Endodermal cell (in vitro differentiated cells): ENCODE measurements around the gene PDGFC. TPM values are rescaled to one million over a fixed set of nuclear protein-coding genes. Genes with fewer than 3 reads are reported as not detected.

ENCODE experiments used
- DNase-seq: peaks from one replicate; pipeline ENCODE4 v3.0.0-alpha.2; 2017
- H3K27ac ChIP-seq: 2 replicates; pipeline ENCODE4 v1.5.1; 2013; ENCODE audit warnings: mild to moderate bottlenecking, low read depth, low read length, moderate library complexity
- H3K27me3 ChIP-seq: 2 replicates; pipeline ENCODE4 v1.6.1; 2013; ENCODE audit warnings: mild to moderate bottlenecking, low read length, moderate library complexity; ENCODE audit not compliant: insufficient read depth, control insufficient read depth, poor library complexity, severe bottlenecking
- H3K36me3 ChIP-seq: 2 replicates; pipeline ENCODE4 v1.7.0; 2013; ENCODE audit warnings: mild to moderate bottlenecking, low read length, moderate library complexity; ENCODE audit not compliant: control insufficient read depth, insufficient read depth
- H3K4me1 ChIP-seq: one replicate; pipeline ENCODE4 v1.7.0; 2013; ENCODE audit warnings: low read length; ENCODE audit not compliant: control insufficient read depth, insufficient read depth
- H3K4me3 ChIP-seq: 2 replicates; pipeline ENCODE4 v1.5.1; 2013; ENCODE audit warnings: mild to moderate bottlenecking, low read length, moderate library complexity
- H3K9ac ChIP-seq: 2 replicates; pipeline ENCODE4 v1.6.1; 2013; ENCODE audit warnings: mild to moderate bottlenecking, low read length, moderate library complexity; ENCODE audit not compliant: poor library complexity, severe bottlenecking; ENCODE audit errors: extremely low read depth
- H3K9me3 ChIP-seq: 2 replicates; pipeline ENCODE4 v1.6.1; 2013; ENCODE audit warnings: mild to moderate bottlenecking, low read length, moderate library complexity; ENCODE audit not compliant: control insufficient read depth
- H3K27ac Mint-ChIP-seq: 2 replicates; pipeline ENCODE4 v1.8.0; 2020; ENCODE audit warnings: mixed read lengths
- H3K27me3 Mint-ChIP-seq: 2 replicates; pipeline ENCODE4 v1.8.0; 2021; ENCODE audit warnings: mild to moderate bottlenecking, mixed read lengths; ENCODE audit not compliant: insufficient read depth
- H3K36me3 Mint-ChIP-seq: 2 replicates; pipeline ENCODE4 v1.8.0; 2020; ENCODE audit warnings: low read depth, mixed read lengths
- H3K4me1 Mint-ChIP-seq: 2 replicates; pipeline ENCODE4 v1.8.0; 2020; ENCODE audit warnings: mixed read lengths
- H3K4me3 Mint-ChIP-seq: 2 replicates; pipeline ENCODE4 v1.8.0; 2020; ENCODE audit warnings: mild to moderate bottlenecking, moderate library complexity, mixed read lengths
- H3K9me3 Mint-ChIP-seq: 2 replicates; pipeline ENCODE4 v1.8.0; 2020; ENCODE audit warnings: mild to moderate bottlenecking, mixed read lengths
- WGBS, 2 experiments: methylation state at CpG; one replicate each; pipeline versions ENCODE4 v1.1.5 to v1.1.7; 2013; ENCODE audit warnings: missing lambda C conversion rate in 2 of 2, mixed read lengths in 1 of 2; ENCODE audit not compliant: insufficient coverage in 1 of 2, insufficient read length in 1 of 2; 5-methylcytosine and 5-hydroxymethylcytosine counted together
- total RNA-seq, 2 donors: library from RNA; stranded (reverse); fragmentation: NEBNext Ultra II Directional in 1 of 2; extraction: Animal tissue kit (Norgen Biotek cat#: 25700) in 1 of 2; gene quantifications; 2 replicates in 1 of 2; 3 replicates in 1 of 2; pipeline ENCODE4 v1.2.1, GENCODE V29; 2021
- TF ChIP-seq, protein P1 (sequence below): fragments of 200-600 bp; sonication (generic); conservative IDR thresholded peaks from 2 replicates; pipeline ENCODE4 v1.5.0; 2021; ENCODE audit warnings: antibody characterized with exemption, mild to moderate bottlenecking

PDGFC gene
- total RNA-seq, 2 donors from 2014 or later: 5.5 to 6.8 TPM

GRCh38 chr4:156998500-156999174 is 27.0 kb upstream of the PDGFC start:
- Mint-ChIP-seq H3K36me3 (no peaks in the 10 kb centered on the region), H3K4me3 (no peak overlapping the region), H3K9me3 (peaks cover 20% of the 10 kb centered on the region), H3K4me1 (no peaks in the 10 kb centered on the region), H3K27me3 (peaks cover 2% of the 10 kb centered on the region), H3K27ac (no peak overlapping the region)
- no peak overlapping the region for H3K9ac ChIP-seq
- 82 to 83% methylated on average over 1 of the region's 1 CpG for WGBS, 2 experiments
- TF ChIP-seq, protein P1, sequence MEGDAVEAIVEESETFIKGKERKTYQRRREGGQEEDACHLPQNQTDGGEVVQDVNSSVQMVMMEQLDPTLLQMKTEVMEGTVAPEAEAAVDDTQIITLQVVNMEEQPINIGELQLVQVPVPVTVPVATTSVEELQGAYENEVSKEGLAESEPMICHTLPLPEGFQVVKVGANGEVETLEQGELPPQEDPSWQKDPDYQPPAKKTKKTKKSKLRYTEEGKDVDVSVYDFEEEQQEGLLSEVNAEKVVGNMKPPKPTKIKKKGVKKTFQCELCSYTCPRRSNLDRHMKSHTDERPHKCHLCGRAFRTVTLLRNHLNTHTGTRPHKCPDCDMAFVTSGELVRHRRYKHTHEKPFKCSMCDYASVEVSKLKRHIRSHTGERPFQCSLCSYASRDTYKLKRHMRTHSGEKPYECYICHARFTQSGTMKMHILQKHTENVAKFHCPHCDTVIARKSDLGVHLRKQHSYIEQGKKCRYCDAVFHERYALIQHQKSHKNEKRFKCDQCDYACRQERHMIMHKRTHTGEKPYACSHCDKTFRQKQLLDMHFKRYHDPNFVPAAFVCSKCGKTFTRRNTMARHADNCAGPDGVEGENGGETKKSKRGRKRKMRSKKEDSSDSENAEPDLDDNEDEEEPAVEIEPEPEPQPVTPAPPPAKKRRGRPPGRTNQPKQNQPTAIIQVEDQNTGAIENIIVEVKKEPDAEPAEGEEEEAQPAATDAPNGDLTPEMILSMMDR: no peak
- no peaks in the 10 kb centered on the region for H3K4me1 ChIP-seq
- H3K9me3 ChIP-seq: peaks cover 13% of the 10 kb centered on the region
- no peak overlapping the region for H3K27ac ChIP-seq
- no peak overlapping the region for H3K4me3 ChIP-seq
- DNase-seq: no peak
- no peaks in the 10 kb centered on the region for H3K36me3 ChIP-seq
- H3K27me3 ChIP-seq: no peaks in the 10 kb centered on the region

DNA sequence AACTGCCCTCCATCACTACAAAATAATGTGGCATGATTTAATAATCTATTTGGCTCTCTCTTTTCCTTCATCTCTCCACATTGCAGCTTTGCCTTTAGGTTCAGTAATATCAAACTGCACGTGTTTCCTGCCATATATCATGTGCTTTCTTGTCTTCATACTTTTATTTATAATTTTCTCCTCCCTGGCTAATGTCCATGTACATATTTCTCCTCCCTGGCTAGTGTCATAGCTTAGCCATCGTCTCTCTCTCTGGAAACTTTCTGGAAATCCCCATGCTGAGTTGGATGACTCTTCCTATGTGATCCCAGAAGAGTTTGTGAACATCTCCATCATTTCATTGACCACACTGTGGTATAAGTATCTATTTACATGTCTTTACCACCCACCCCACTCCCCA is 21.3 kb upstream of the PDGFC start:
- no peak overlapping the region for H3K4me3 Mint-ChIP-seq

GRCh38 chr4:156991161-156991560 is 19.6 kb upstream of the PDGFC start:
- WGBS, 2 experiments: 94 to 96% methylated on average over 3 of the region's 3 CpGs
- Histone ChIP-seq H3K9me3 (peaks cover 9% of the 10 kb centered on the region), H3K4me1 (no peaks in the 10 kb centered on the region), H3K27me3 (no peaks in the 10 kb centered on the region), H3K4me3 (no peak overlapping the region), H3K27ac (no peak overlapping the region), H3K9ac (no peak overlapping the region), H3K36me3 (no peaks in the 10 kb centered on the region)
- no peak for DNase-seq
- Mint-ChIP-seq H3K27ac (no peak overlapping the region), H3K4me3 (no peak overlapping the region), H3K9me3 (peaks cover 8% of the 10 kb centered on the region), H3K36me3 (no peaks in the 10 kb centered on the region), H3K4me1 (no peaks in the 10 kb centered on the region), H3K27me3 (peaks cover 2% of the 10 kb centered on the region)
- TF ChIP-seq, protein P1: no peak

More for the DNA sequence above, 21.3 kb upstream of the PDGFC start:
- H3K36me3 Mint-ChIP-seq: no peaks in the 10 kb centered on the region
- Histone ChIP-seq H3K4me3 (no peak overlapping the region), H3K36me3 (no peaks in the 10 kb centered on the region), H3K27me3 (no peaks in the 10 kb centered on the region), H3K4me1 (no peaks in the 10 kb centered on the region), H3K27ac (no peak overlapping the region), H3K9me3 (peaks cover 23% of the 10 kb centered on the region), H3K9ac (no peak overlapping the region)
- no peak overlapping the region for H3K27ac Mint-ChIP-seq
- peaks cover 2% of the 10 kb centered on the region for H3K27me3 Mint-ChIP-seq
- H3K9me3 Mint-ChIP-seq: peaks cover 24% of the 10 kb centered on the region
- no peak for DNase-seq
- TF ChIP-seq, protein P1: no peak
- H3K4me1 Mint-ChIP-seq: no peaks in the 10 kb centered on the region
- whole genome bisulfite sequencing, 2 experiments: 82 to 88% methylated on average over 2 of the region's 2 CpGs
